HCT116 (cell line): ENCODE results near the gene MRPS2. TPM values are rescaled to one million over a fixed set of nuclear protein-coding genes. Genes with fewer than 3 reads are reported as not detected.
"Not testable (repeated sequence)": the region's sequence is repeated elsewhere in the genome, so short reads cannot be mapped to it uniquely, and the experiment has no call there.

ENCODE experiments used
- ATAC-seq: fragments of 200-7000 bp; cut with Tn5 transposase; 2 replicates; pipeline ENCODE4 v1.9.1; 2020; ENCODE audit warnings: mild to moderate bottlenecking, moderate library complexity
- BruUV-seq: library from RNA; stranded (reverse); fragments of 400-500 nt; replicated peaks from 2 replicates; lab custom pipeline; 2021; lab: Mats Ljungman, UMichigan
- CTCF ChIA-PET: fragments of 300-600 bp; sonication (Branson Sonifier 250); formaldehyde crosslinking; loops from one replicate; lab custom pipeline; 2021; ENCODE audit warnings: antibody characterized with exemption; lab: Charles Lee
- POLR2A ChIA-PET: fragments of 300-600, 350-600 bp; sonication (Branson Sonifier 250); formaldehyde crosslinking; loops from one replicate; lab custom pipeline; 2021; ENCODE audit warnings: antibody characterized with exemption; lab: Charles Lee
- RAD21 ChIA-PET, 2 experiments: fragments of 300-600 bp; sonication (Branson Sonifier 250); formaldehyde crosslinking; loops; one replicate each; lab custom pipeline; 2023; ENCODE audit warnings: low total read pairs in 2 of 2; ENCODE audit not compliant: uncharacterized antibody in 2 of 2, unreplicated experiment in 2 of 2, low non-redundant PET in 1 of 2; lab: Charles Lee
- DNase-seq: peaks from one replicate; pipeline ENCODE4 v3.0.0-alpha.2; 2010; ENCODE audit warnings: low read depth, low spot score
- H2AFZ ChIP-seq: fragments of 200-600 bp; shearing (Covaris generic), sonication (generic); 2 replicates; pipeline ENCODE4 v1.6.1; 2017; ENCODE audit warnings: low read depth, mixed run types, mixed read lengths, antibody characterized with exemption, low read length; ENCODE audit not compliant: poor library complexity, severe bottlenecking
- H3K27ac ChIP-seq: 2 replicates; pipeline ENCODE4 v1.5.1; 2012; ENCODE audit warnings: low read depth, low read length
- H3K27me3 ChIP-seq: fragments of 200-600 bp; sonication (generic); 2 replicates; pipeline ENCODE4 v1.6.1; 2016; ENCODE audit warnings: mixed run types, low read length, mixed read lengths; ENCODE audit not compliant: insufficient read depth
- H3K36me3 ChIP-seq, 2 experiments: fragments of 200-500 bp in 1 of 2; fragments of 200-600 bp in 1 of 2; sonication (Bioruptor generic) in 1 of 2; sonication (generic) in 1 of 2; 2 replicates each; pipeline versions ENCODE4 v1.5.1 to v1.6.1; 2014 to 2016; ENCODE audit warnings: low read length in 2 of 2, inconsistent platforms in 1 of 2, mixed read lengths in 1 of 2, mixed run types in 1 of 2; ENCODE audit not compliant: insufficient read depth in 2 of 2, control insufficient read depth in 1 of 2
- H3K4me1 ChIP-seq, 2 experiments: fragments of 200-600 bp in 1 of 2; sonication (generic) in 1 of 2; 2 replicates each; pipeline versions ENCODE4 v1.5.1 to v1.6.1; 2012 to 2017; ENCODE audit warnings: low read length in 2 of 2, inconsistent platforms in 1 of 2, mild to moderate bottlenecking in 1 of 2, mixed read lengths in 1 of 2, mixed run types in 1 of 2, moderate library complexity in 1 of 2; ENCODE audit not compliant: insufficient read depth in 2 of 2, control insufficient read depth in 1 of 2
- H3K4me2 ChIP-seq: fragments of 200-600 bp; sonication (generic); 2 replicates; pipeline ENCODE4 v1.6.1; 2017; ENCODE audit warnings: mixed run types, low read length, mixed read lengths
- H3K4me3 ChIP-seq, 2 experiments: fragments of 200-600 bp in 1 of 2; sonication (generic) in 1 of 2; replicated peaks in 1 of 2; 2 replicates each; pipeline ENCODE4 v1.5.1; 2011 to 2016; ENCODE audit warnings: low read length in 2 of 2, control low read depth in 1 of 2, low read depth in 1 of 2, mild to moderate bottlenecking in 1 of 2, mixed read lengths in 1 of 2, mixed run types in 1 of 2
- H3K79me2 ChIP-seq: fragments of 200-600 bp; sonication (generic); 2 replicates; pipeline ENCODE4 v1.6.1; 2017; ENCODE audit warnings: mild to moderate bottlenecking, mixed run types, low read length, moderate library complexity, mixed read lengths; ENCODE audit not compliant: insufficient read depth
- H3K9ac ChIP-seq: fragments of 200-600 bp; sonication (generic); 2 replicates; pipeline ENCODE4 v1.6.1; 2016; ENCODE audit warnings: low read length, mixed read lengths
- H3K9me2 ChIP-seq: fragments of 200-600 bp; sonication (generic), shearing (Covaris generic); 2 replicates; pipeline ENCODE4 v1.6.1; 2017; ENCODE audit warnings: mixed run types, mild to moderate bottlenecking, moderate library complexity; ENCODE audit not compliant: insufficient read depth
- H3K9me3 ChIP-seq, 2 experiments: fragments of 200-500 bp in 1 of 2; fragments of 200-600 bp in 1 of 2; sonication (Bioruptor generic) in 1 of 2; sonication (generic) in 1 of 2; 2 replicates each; pipeline ENCODE4 v1.6.1; 2014 to 2017; ENCODE audit warnings: low read length in 2 of 2, mixed read lengths in 2 of 2, inconsistent platforms in 1 of 2, low read depth in 1 of 2, mild to moderate bottlenecking in 1 of 2, mixed run types in 1 of 2, moderate library complexity in 1 of 2; ENCODE audit not compliant: control insufficient read depth in 1 of 2, insufficient read depth in 1 of 2
- H4K20me1 ChIP-seq: fragments of 200-600 bp; sonication (generic), shearing (Covaris generic); 2 replicates; pipeline ENCODE4 v1.6.1; 2017; ENCODE audit warnings: mixed run types, mild to moderate bottlenecking, moderate library complexity; ENCODE audit not compliant: insufficient read depth
- EGR1 ChIP-seq: IDR thresholded peaks from 2 replicates; pipeline ENCODE4 v1.6.1; 2012; ENCODE audit warnings: low read depth
- ELF1 ChIP-seq: IDR thresholded peaks from 2 replicates; pipeline ENCODE4 v1.6.1; 2012; ENCODE audit warnings: low read depth, borderline replicate concordance
- EZH2 ChIP-seq: fragments of 200-600 bp; sonication (generic); IDR thresholded peaks from 2 replicates; pipeline ENCODE4 v1.6.1; 2017; ENCODE audit warnings: antibody characterized with exemption, mixed run types
- EZH2phosphoT487 ChIP-seq: fragments of 200-600 bp; IDR thresholded peaks from 2 replicates; pipeline ENCODE4 v1.6.1; 2018; ENCODE audit warnings: antibody characterized with exemption, borderline replicate concordance
- FOSL1 ChIP-seq: IDR thresholded peaks from 2 replicates; pipeline ENCODE4 v1.6.1; 2012; ENCODE audit warnings: low read depth
- POLR2AphosphoS5 ChIP-seq: IDR thresholded peaks from 2 replicates; pipeline ENCODE4 v1.6.1; 2011; ENCODE audit warnings: mild to moderate bottlenecking, low read depth, low read length, moderate library complexity
- SP1 ChIP-seq: IDR thresholded peaks from 2 replicates; pipeline ENCODE4 v1.6.1; 2012; ENCODE audit warnings: low read depth
- YY1 ChIP-seq: IDR thresholded peaks from 2 replicates; pipeline ENCODE4 v1.6.1; 2011; ENCODE audit warnings: low read length, low read depth, moderate library complexity, mild to moderate bottlenecking; ENCODE audit not compliant: insufficient replicate concordance; ENCODE audit errors: extremely low read depth
- intact Hi-C: fragments of 100-400 bp; cut with micrococcal nuclease; formaldehyde crosslinking; loops from 2 replicates; pipeline ENCODE4 v1.10.0; 2022
- total RNA-seq: library from RNA; stranded (reverse); gene quantifications from one replicate; pipeline ENCODE4 v1.2.1, GENCODE V29; 2021; ENCODE audit not compliant: unreplicated experiment
- TF ChIP-seq, protein P1 (sequence below): IDR thresholded peaks from 2 replicates; pipeline ENCODE4 v1.6.1; 2011; ENCODE audit warnings: mild to moderate bottlenecking, low read length, moderate library complexity; ENCODE audit not compliant: insufficient replicate concordance; ENCODE audit errors: extremely low read depth
- TF ChIP-seq, protein P2 (sequence below): IDR thresholded peaks from 2 replicates; pipeline ENCODE4 v1.6.1; 2012
- TF ChIP-seq, protein P3 (sequence below), 3 experiments: fragments of 200-600 bp in 1 of 3; sonication (generic) in 1 of 3; IDR thresholded peaks in 2 of 3; conservative IDR thresholded peaks in 1 of 3; 2 replicates each; pipeline ENCODE4 v1.5.1; 2012 to 2017; ENCODE audit warnings: low read depth in 2 of 3, low read length in 2 of 3, antibody characterized with exemption in 1 of 3, borderline replicate concordance in 1 of 3, control low read depth in 1 of 3, mild to moderate bottlenecking in 1 of 3, mixed read lengths in 1 of 3, mixed run types in 1 of 3, moderate library complexity in 1 of 3; ENCODE audit not compliant: insufficient read depth in 1 of 3

MRPS2 gene
- total RNA-seq, 1 experiment from 2014 or later: 85.1 TPM

DNA sequence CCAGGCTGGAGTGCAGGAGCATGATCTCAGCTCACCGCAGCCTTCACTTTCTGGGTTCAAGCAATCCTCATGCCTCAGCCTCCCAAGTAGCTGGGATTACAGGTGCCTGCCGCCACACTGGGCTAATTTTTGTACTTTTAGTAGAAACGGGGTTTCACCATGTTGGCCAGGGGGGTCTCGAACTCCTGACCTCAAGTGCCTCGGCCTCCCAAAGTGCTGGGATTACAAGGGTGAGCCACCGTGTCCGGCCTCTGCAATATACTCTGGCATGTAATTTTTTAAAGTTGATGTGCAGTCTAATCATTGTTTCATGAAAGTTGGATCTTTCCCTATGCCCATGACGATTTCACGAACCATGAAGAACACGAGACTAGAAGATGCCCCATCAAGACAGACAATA is 49.5 kb upstream of the MRPS2 start:
- Histone ChIP-seq H4K20me1 (no peaks in the 10 kb centered on the region), H3K79me2 (no peaks in the 10 kb centered on the region), H2AFZ (no peak overlapping the region), H3K4me1 (no peaks in the 10 kb centered on the region), H3K4me2 (no peak overlapping the region), H3K36me3 (no peaks in the 10 kb centered on the region), H3K27ac (no peak overlapping the region), H3K9ac (no peak overlapping the region), H3K27me3 (no peaks in the 10 kb centered on the region), H3K4me3 (no peak overlapping the region), H3K9me2 (no peaks in the 10 kb centered on the region), H3K9me3 (no peaks in the 10 kb centered on the region)
- no TSS peak for BruUV-seq
- ChIA-PET POLR2A (no interaction called here), CTCF (interaction anchor here (0.7 kb wide), 1 partner anchor 57 kb away, joined by 3 read pairs; no protein-coding TSS in a partner anchor), RAD21 (no interaction called here)
- TF ChIP-seq POLR2AphosphoS5: no peak
- no peak for TF ChIP-seq EZH2phosphoT487
- no peak for TF ChIP-seq ELF1
- TF ChIP-seq FOSL1: no peak
- TF ChIP-seq YY1: no peak
- TF ChIP-seq, protein P1, sequence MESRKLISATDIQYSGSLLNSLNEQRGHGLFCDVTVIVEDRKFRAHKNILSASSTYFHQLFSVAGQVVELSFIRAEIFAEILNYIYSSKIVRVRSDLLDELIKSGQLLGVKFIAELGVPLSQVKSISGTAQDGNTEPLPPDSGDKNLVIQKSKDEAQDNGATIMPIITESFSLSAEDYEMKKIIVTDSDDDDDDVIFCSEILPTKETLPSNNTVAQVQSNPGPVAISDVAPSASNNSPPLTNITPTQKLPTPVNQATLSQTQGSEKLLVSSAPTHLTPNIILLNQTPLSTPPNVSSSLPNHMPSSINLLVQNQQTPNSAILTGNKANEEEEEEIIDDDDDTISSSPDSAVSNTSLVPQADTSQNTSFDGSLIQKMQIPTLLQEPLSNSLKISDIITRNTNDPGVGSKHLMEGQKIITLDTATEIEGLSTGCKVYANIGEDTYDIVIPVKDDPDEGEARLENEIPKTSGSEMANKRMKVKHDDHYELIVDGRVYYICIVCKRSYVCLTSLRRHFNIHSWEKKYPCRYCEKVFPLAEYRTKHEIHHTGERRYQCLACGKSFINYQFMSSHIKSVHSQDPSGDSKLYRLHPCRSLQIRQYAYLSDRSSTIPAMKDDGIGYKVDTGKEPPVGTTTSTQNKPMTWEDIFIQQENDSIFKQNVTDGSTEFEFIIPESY: no peak
- no peak for TF ChIP-seq EZH2
- TF ChIP-seq, protein P2, sequence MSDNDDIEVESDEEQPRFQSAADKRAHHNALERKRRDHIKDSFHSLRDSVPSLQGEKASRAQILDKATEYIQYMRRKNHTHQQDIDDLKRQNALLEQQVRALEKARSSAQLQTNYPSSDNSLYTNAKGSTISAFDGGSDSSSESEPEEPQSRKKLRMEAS: no peak
- TF ChIP-seq SP1: no peak
- TF ChIP-seq, protein P3, sequence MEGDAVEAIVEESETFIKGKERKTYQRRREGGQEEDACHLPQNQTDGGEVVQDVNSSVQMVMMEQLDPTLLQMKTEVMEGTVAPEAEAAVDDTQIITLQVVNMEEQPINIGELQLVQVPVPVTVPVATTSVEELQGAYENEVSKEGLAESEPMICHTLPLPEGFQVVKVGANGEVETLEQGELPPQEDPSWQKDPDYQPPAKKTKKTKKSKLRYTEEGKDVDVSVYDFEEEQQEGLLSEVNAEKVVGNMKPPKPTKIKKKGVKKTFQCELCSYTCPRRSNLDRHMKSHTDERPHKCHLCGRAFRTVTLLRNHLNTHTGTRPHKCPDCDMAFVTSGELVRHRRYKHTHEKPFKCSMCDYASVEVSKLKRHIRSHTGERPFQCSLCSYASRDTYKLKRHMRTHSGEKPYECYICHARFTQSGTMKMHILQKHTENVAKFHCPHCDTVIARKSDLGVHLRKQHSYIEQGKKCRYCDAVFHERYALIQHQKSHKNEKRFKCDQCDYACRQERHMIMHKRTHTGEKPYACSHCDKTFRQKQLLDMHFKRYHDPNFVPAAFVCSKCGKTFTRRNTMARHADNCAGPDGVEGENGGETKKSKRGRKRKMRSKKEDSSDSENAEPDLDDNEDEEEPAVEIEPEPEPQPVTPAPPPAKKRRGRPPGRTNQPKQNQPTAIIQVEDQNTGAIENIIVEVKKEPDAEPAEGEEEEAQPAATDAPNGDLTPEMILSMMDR (IDR thresholded peaks at IDR 0.05 in 2 of 3, conservative IDR thresholded peaks at IDR 0.05 in 1 of 3; ENCODE audit: borderline replicate concordance in 1 of 3, insufficient read depth in 1 of 3, low read depth in 2 of 3, low read length in 2 of 3): no peak
- no peak for TF ChIP-seq EGR1
- DNase-seq: no peak
- no peak for ATAC-seq
- intact Hi-C loops: no loop called here

DNA sequence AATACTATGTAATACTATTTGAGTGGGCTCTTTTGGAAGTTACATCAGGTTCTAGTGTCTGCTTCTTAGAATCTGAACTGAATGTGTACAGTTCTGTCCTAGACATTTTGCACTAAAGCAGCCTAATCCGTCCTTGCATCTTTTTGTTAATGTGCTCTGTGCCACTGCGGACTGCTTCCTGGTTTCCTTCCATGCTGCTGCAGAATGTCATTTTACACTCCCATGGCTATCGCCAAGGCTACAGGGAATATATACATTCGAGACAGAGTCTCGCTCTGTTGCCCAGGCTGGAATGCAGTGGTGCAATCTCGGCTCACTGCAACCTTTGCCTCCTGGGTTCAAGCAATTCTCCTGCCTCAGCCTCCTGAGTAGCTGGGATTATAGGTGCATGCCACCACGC is 48.6 kb upstream of the MRPS2 start:
- ATAC-seq, H3K9me3 ChIP-seq, H3K4me3 ChIP-seq, H3K9me2 ChIP-seq, H2AFZ ChIP-seq, H3K4me2 ChIP-seq, POLR2A ChIA-PET, H3K27ac ChIP-seq, H3K4me1 ChIP-seq, DNase-seq, RAD21 ChIA-PET, BruUV-seq, H3K27me3 ChIP-seq, H3K36me3 ChIP-seq, H3K79me2 ChIP-seq, CTCF ChIA-PET, H4K20me1 ChIP-seq, intact Hi-C loops, H3K9ac ChIP-seq: not testable (repeated sequence)
